Prostate gland (tissue), 2 donors: ENCODE data around the gene ZBTB32. TPM values are rescaled to one million over a fixed set of nuclear protein-coding genes. Genes with fewer than 3 reads are reported as not detected.
A peak's percentile ranks its signal among the peaks of the same experiment; 100 is the strongest.

Experiments
- DNase-seq: peaks from one replicate; pipeline ENCODE4 v3.0.0-alpha.2; 2019; ENCODE audit warnings: low spot score
- H3K27ac ChIP-seq, 2 donors: fragments of 200-600 bp; sonication (generic); 2 replicates each; pipeline ENCODE4 v1.5.1; 2017 to 2019
- H3K27me3 ChIP-seq: fragments of 200-600 bp; sonication (generic); replicated peaks from 2 replicates; pipeline ENCODE4 v1.5.1; 2019; ENCODE audit not compliant: insufficient read depth
- H3K36me3 ChIP-seq, 2 donors: fragments of 200-600 bp; sonication (generic); 1 replicate in 1 of 2; 2 replicates in 1 of 2; pipeline versions ENCODE4 v1.5.1 to v1.8.1; 2017 to 2019
- H3K4me1 ChIP-seq: fragments of 200-600 bp; sonication (generic); replicated peaks from 2 replicates; pipeline ENCODE4 v1.5.1; 2019
- H3K4me3 ChIP-seq, 2 donors: fragments of 200-600 bp; sonication (generic); 2 replicates each; pipeline ENCODE4 v1.5.1; 2017 to 2019
- H3K9me3 ChIP-seq: fragments of 200-600 bp; sonication (generic); 2 replicates; pipeline ENCODE4 v1.5.1; 2017
- POLR2A ChIP-seq: fragments of 450-650 bp; IDR thresholded peaks from one replicate; pipeline ENCODE4 v1.6.1; 2016; ENCODE audit warnings: antibody characterized with exemption, mild to moderate bottlenecking
- POLR2AphosphoS5 ChIP-seq: sonication (generic); formaldehyde crosslinking; IDR thresholded peaks from one replicate; pipeline ENCODE4 v1.6.1; 2017; ENCODE audit warnings: antibody characterized with exemption
- WGBS: methylation state at CpG from one replicate; pipeline ENCODE4 v1.1.5; 2018; 5-methylcytosine and 5-hydroxymethylcytosine counted together
- intact Hi-C: fragments of 100-400 bp; cut with DNase I; formaldehyde crosslinking; loops from one replicate; pipeline ENCODE4 v1.14.2; 2022
- total RNA-seq, 2 donors: library from RNA; depleted of rRNA; stranded (reverse); fragments of >200 nt; gene quantifications; one replicate each; pipeline ENCODE4 v1.1.0, GENCODE V29; 2016
- TF ChIP-seq, protein P1 (sequence below), 4 experiments: fragments of 200-600 bp in 2 of 4; fragments of 450-650 bp in 2 of 4; sonication (generic) in 2 of 4; IDR thresholded peaks; 1 replicate in 3 of 4; 2 replicates in 1 of 4; pipeline ENCODE4 v1.5.1; 2016 to 2019; ENCODE audit warnings: antibody characterized with exemption in 4 of 4, mild to moderate bottlenecking in 2 of 4, moderate library complexity in 2 of 4

ZBTB32 gene
- total RNA-seq, 2 donors from 2014 or later = 3.1 TPM; not detected in 1

- Histone ChIP-seq H3K4me1 (peaks cover 16% of the 10 kb centered on the region), H3K27ac (peak overlapping the region; percentile 99 to 100), H3K27me3 (no peaks in the 10 kb centered on the region), H3K36me3 (no peaks in the 10 kb centered on the region), H3K4me3 (peak overlapping the region; percentile 89 to 94), H3K9me3 (no peaks in the 10 kb centered on the region)
- WGBS = 7% methylated on average over 41 of the region's 41 CpGs
- peak; percentile 95 for DNase-seq
- no peak for TF ChIP-seq POLR2A
- TF ChIP-seq, protein P1, sequence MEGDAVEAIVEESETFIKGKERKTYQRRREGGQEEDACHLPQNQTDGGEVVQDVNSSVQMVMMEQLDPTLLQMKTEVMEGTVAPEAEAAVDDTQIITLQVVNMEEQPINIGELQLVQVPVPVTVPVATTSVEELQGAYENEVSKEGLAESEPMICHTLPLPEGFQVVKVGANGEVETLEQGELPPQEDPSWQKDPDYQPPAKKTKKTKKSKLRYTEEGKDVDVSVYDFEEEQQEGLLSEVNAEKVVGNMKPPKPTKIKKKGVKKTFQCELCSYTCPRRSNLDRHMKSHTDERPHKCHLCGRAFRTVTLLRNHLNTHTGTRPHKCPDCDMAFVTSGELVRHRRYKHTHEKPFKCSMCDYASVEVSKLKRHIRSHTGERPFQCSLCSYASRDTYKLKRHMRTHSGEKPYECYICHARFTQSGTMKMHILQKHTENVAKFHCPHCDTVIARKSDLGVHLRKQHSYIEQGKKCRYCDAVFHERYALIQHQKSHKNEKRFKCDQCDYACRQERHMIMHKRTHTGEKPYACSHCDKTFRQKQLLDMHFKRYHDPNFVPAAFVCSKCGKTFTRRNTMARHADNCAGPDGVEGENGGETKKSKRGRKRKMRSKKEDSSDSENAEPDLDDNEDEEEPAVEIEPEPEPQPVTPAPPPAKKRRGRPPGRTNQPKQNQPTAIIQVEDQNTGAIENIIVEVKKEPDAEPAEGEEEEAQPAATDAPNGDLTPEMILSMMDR (IDR thresholded peaks at IDR 0.05) = peak in 3 of 4 experiments; percentile 29 to 59 (median 50)
- peak; percentile 33 for TF ChIP-seq POLR2AphosphoS5
- intact Hi-C loops = loop anchor here (5.0 to 10.0 kb wide), 2 partner anchors 188 to 470 kb away; partner anchors contain the start of genes ZNF146 and ZNF565
These were observed 40.3 kb downstream of the ZBTB32 start for GRCh38 chr19:35744430-35745327.

DNA sequence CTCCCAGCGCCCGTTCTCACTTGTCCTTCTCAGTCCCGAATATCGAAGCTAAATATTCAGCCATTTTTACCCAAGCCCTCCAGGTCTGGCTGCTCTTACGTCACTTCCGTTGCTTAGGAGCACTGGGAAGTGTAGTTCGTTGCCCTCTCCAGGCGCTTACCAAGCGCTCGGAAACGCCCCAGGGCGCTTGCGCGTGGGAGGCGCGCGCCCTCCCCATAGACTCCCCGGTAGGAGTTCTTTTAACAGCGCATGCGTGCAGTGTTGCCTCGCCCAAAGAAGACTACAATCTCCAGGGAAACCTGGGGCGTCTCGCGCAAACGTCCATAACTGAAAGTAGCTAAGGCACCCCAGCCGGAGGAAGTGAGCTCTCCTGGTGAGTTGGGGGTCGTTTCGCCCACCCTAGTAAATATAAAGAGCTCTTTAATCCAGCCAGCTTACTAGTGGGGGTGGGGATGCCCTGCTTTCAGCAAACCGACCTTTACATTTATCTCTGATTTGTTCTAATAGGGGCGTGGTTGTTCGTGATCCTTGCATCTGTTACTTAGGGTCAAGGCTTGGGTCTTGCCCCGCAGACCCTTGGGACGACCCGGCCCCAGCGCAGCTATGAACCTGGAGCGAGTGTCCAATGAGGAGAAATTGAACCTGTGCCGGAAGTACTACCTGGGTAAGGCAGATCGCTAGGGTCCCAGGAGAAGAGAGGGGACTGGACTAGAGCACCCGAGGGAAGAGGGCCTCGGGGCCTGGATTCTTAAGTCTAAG, 41.1 kb downstream of the ZBTB32 start, which contains the start of the genes PSENEN and U2AF1L4:
PSENEN (plus strand) TSS at position 324 of the 759 bp plus-strand sequence; CDS start at position 604, 280 bp downstream.
U2AF1L4 (minus strand) TSS at position 91 of the 759 bp plus-strand sequence; CDS start at position 64, 27 bp downstream.
- Histone ChIP-seq H3K27ac (peak within 1 kb of the TSS; percentile 99 to 100), H3K36me3 (no peaks in the 10 kb centered on the region), H3K27me3 (no peaks in the 10 kb centered on the region), H3K9me3 (no peaks in the 10 kb centered on the region), H3K4me1 (peaks cover 16% of the 10 kb centered on the region), H3K4me3 (peak within 1 kb of the TSS; percentile 89 to 94)
- TF ChIP-seq, protein P1 (IDR thresholded peaks at IDR 0.05) = peak in 2 of 4 experiments; percentile 26 to 48
- peak; percentile 56 for TF ChIP-seq POLR2A
- peak; percentile 99 for TF ChIP-seq POLR2AphosphoS5
- intact Hi-C loops = loop anchor here (10.0 kb wide), 1 partner anchor 469 kb away; the partner anchor contains the start of genes ZNF146 and ZNF565
- WGBS = under 1% methylated on average over 40 of the region's 40 CpGs
- peak; percentile 99 for DNase-seq

DNA sequence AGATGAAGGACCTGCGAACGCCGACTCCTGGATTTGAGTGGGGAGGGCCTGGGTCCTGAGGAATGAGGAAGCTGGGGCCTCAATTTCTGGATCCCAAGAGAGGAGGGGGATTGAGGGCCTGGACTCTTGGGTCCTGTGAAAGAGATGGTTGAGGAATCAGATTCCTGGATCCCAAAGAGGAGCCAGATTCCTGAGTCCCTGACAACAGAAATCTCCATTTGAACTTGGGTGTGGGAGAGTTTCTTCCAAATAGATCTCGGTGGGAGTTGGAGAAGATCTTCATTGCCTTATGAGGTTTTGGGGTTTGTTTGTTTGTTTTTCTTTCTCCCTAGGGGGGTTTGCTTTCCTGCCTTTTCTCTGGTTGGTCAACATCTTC, 41.7 kb downstream of the ZBTB32 start:
- peak overlapping the region; percentile 99 to 100 for H3K27ac ChIP-seq
- H3K27me3 ChIP-seq = no peaks in the 10 kb centered on the region
- WGBS = 0% methylated on average over 4 of the region's 4 CpGs
- H3K4me3 ChIP-seq = peak overlapping the region; percentile 89 to 94
- no peaks in the 10 kb centered on the region for H3K36me3 ChIP-seq
- H3K9me3 ChIP-seq = no peaks in the 10 kb centered on the region
- DNase-seq = no peak
- H3K4me1 ChIP-seq = peaks cover 15% of the 10 kb centered on the region
- TF ChIP-seq, protein P1 (IDR thresholded peaks at IDR 0.05) = no peak
- TF ChIP-seq POLR2AphosphoS5 = no peak
- TF ChIP-seq POLR2A = no peak
- intact Hi-C loops = loop anchor here (10.0 kb wide), 1 partner anchor 469 kb away; the partner anchor contains the start of genes ZNF146 and ZNF565

DNA sequence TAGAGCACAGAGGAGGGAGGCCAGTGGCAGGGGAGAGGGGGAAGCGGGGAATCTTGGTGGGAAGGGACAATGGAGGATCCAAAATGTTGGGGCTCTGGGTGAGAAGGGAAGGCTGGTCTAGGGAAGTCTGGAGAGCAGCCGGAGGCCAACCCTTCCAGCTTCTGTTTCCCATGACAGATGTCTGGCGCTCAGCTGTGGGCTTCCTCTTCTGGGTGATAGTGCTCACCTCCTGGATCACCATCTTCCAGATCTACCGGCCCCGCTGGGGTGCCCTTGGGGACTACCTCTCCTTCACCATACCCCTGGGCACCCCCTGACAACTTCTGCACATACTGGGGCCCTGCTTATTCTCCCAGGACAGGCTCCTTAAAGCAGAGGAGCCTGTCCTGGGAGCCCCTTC, 42.2 kb downstream of the ZBTB32 start:
- TF ChIP-seq POLR2AphosphoS5 (no peak), POLR2A (no peak)
- TF ChIP-seq, protein P1 (IDR thresholded peaks at IDR 0.05) = no peak
- 90% methylated on average over 5 of the region's 5 CpGs for WGBS
- no peak overlapping the region for H3K27ac ChIP-seq
- intact Hi-C loops = loop anchor here (10.0 kb wide), 1 partner anchor 468 kb away; the partner anchor contains the start of genes ZNF146 and ZNF565
- no peak for DNase-seq
- peak overlapping the region in 1 of 2 donors; percentile 94 for H3K4me3 ChIP-seq
- no peaks in the 10 kb centered on the region for H3K9me3 ChIP-seq
- H3K36me3 ChIP-seq = no peaks in the 10 kb centered on the region
- H3K4me1 ChIP-seq = peaks cover 13% of the 10 kb centered on the region
- no peaks in the 10 kb centered on the region for H3K27me3 ChIP-seq
